ENCODE measurements around the gene ARRB1.

GRCh38 chr11:75267171-75267970, 84.1 kb downstream of the ARRB1 start:
- TF ChIP-seq CTCF (IDR thresholded peaks at IDR 0.05), result no peak
- TF ChIP-seq REST (IDR thresholded peaks at IDR 0.05; ENCODE audit: insufficient read depth in 1 of 2, low read depth in 2 of 2, low read length in 1 of 2), result no peak
- no peak for TF ChIP-seq SIN3A (IDR thresholded peaks at IDR 0.05; ENCODE audit: borderline replicate concordance, insufficient read depth, low read depth, low read length)
- no peak for TF ChIP-seq POLR2AphosphoS5 (IDR thresholded peaks at IDR 0.05; ENCODE audit: low read depth, low read length)
- TF ChIP-seq TCF7L2 (IDR thresholded peaks at IDR 0.05; ENCODE audit: low read depth, low read length), result no peak
